Adrenal gland (tissue), 12 donors: ENCODE measurements around the gene RPL26. TPM values are rescaled to one million over a fixed set of nuclear protein-coding genes. Genes with fewer than 3 reads are reported as not detected.
"Not testable (repeated sequence)": the region's sequence is repeated elsewhere in the genome, so short reads cannot be mapped to it uniquely, and the experiment has no call there.

Source experiments
- DNase-seq, 7 donors: peaks; one replicate each; pipeline ENCODE4 v3.0.0-alpha.2; 2019 to 2020
- H3K27ac ChIP-seq, 5 donors: fragments of 200-600 bp; sonication (generic) in 4 of 5; 1 replicate in 3 of 5; 2 replicates in 2 of 5; pipeline versions ENCODE4 v1.5.1 to v1.8.0; 2016 to 2020; ENCODE audit warnings: mild to moderate bottlenecking in 1 of 5
- H3K27me3 ChIP-seq: fragments of 200-600 bp; 2 replicates; pipeline ENCODE4 v1.8.0; 2021
- H3K36me3 ChIP-seq, 2 donors: fragments of 200-600 bp; replicated peaks in 1 of 2; 1 replicate in 1 of 2; 2 replicates in 1 of 2; pipeline versions ENCODE4 v1.5.1 to v1.8.0; 2018 to 2022
- H3K4me1 ChIP-seq, 2 donors: fragments of 200-600 bp; replicated peaks in 1 of 2; 1 replicate in 1 of 2; 2 replicates in 1 of 2; pipeline versions ENCODE4 v1.5.1 to v1.8.0; 2018 to 2021
- H3K4me3 ChIP-seq, 4 donors: fragments of 200-600 bp; sonication (generic) in 3 of 4; one replicate each; pipeline ENCODE4 v1.5.1; 2016 to 2018
- H3K9me3 ChIP-seq, 3 donors: fragments of 200-600 bp; sonication (generic) in 1 of 3; replicated peaks in 1 of 3; 1 replicate in 2 of 3; 2 replicates in 1 of 3; pipeline versions ENCODE4 v1.5.1 to v1.8.0; 2016 to 2021
- POLR2A ChIP-seq, 2 donors: fragments of 450-650 bp; IDR thresholded peaks; one replicate each; pipeline ENCODE4 v1.6.1; 2017; ENCODE audit warnings: antibody characterized with exemption in 2 of 2, mild to moderate bottlenecking in 2 of 2, moderate library complexity in 1 of 2
- WGBS, 4 donors: extraction: QIAGEN DNeasy Blood & Tissue Kit in 2 of 4; methylation state at CpG; one replicate each; pipeline versions ENCODE4 v1.1.5 to v1.1.7; 2013 to 2017; 5-methylcytosine and 5-hydroxymethylcytosine counted together
- intact Hi-C, 2 donors: fragments of 100-400 bp; cut with DNase I; formaldehyde crosslinking; loops; one replicate each; pipeline versions ENCODE4 v1.14.1 to v1.15.0; 2022 to 2023
- polyA plus RNA-seq, 3 donors: library from polyadenylated mRNA; stranded (reverse); fragments of 200-250 nt in 2 of 3; fragments of 350-450 nt in 1 of 3; fragmentation: Illumina TruSeq in 1 of 3; extraction: RNeasy Lipid Tissue Mini Kit (QIAGEN cat#74804) in 1 of 3; gene quantifications; one replicate each; pipeline ENCODE4 v1.2.3, GENCODE V29; 2013 to 2014
- total RNA-seq, 9 donors: library from RNA; depleted of rRNA in 4 of 9; stranded (reverse); fragments of >200 nt in 4 of 9; fragments of 120-200 nt in 1 of 9; fragmentation: NEBNext Ultra II Directional in 1 of 9; extraction: Animal tissue kit (Norgen Biotek cat#: 25700) in 1 of 9; gene quantifications; one replicate each; pipeline versions ENCODE4 v1.1.0 to v1.2.4, GENCODE V29; 2013 to 2023
- TF ChIP-seq, protein P1 (sequence below), 6 experiments: fragments of 450-650 bp in 4 of 6; fragments of 200-600 bp in 2 of 6; sonication (generic) in 1 of 6; IDR thresholded peaks; 1 replicate in 5 of 6; 2 replicates in 1 of 6; pipeline versions ENCODE4 v1.5.1 to v1.8.0; 2016 to 2021; ENCODE audit warnings: antibody characterized with exemption in 6 of 6, mild to moderate bottlenecking in 2 of 6, moderate library complexity in 1 of 6
- donor health status: healthy with polysubstance abuse.
- donor health status: Bipolar disorder and iron deficiency.
- donor health status: DM: yes; HTN: yes; CAD: no.
- donor health status: DM: no; HTN: no; CAD: no.
- donor health status: DM: no; HTN: no; CAD: no.
- donor health status: DM: yes; HTN: yes; CAD: no.

Gene RPL26
- total and polyA plus RNA-seq, 12 donors: 1,250 to 3,973 (median 1,971) TPM

DNA sequence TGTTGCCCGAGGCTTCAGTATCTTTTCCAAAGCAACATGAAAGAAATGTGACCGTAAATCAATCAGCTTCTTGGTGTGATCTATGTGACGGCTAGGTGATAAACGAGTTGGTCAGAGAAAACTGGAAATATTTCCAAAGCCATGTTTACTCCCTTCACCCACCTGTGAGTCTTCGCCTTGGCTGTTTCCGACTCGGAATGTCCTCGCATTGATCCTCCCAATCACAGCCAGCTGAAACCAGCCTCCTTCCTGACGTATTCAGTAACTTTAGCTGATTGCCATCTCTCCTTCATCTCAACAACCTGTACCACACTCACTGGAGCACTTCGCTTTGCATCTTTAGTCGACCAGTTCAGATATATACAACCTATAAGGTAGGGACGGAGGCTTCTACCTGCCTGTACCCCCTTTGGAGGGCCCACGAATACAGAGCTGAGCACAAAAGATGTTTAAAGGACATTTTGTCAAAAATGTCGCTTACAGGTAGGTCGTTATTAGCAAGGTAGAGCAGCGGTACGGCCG is 7.2 kb downstream of the RPL26 start:
- intact Hi-C loops: no loop called here
- Histone ChIP-seq H3K27me3 (no peaks in the 10 kb centered on the region), H3K4me3 (peak overlapping the region; percentile 2 to 77 (median 46)), H3K36me3 (peaks cover 0 to 39% of the 10 kb centered on the region in 2 donors), H3K27ac (peak overlapping the region; percentile 60 to 94 (median 88)), H3K9me3 (no peaks in the 10 kb centered on the region), H3K4me1 (peaks cover 5 to 41% of the 10 kb centered on the region in 2 donors)
- TF ChIP-seq POLR2A (IDR thresholded peaks at IDR 0.05): peak in 1 of 2 donors; percentile 14
- TF ChIP-seq, protein P1, sequence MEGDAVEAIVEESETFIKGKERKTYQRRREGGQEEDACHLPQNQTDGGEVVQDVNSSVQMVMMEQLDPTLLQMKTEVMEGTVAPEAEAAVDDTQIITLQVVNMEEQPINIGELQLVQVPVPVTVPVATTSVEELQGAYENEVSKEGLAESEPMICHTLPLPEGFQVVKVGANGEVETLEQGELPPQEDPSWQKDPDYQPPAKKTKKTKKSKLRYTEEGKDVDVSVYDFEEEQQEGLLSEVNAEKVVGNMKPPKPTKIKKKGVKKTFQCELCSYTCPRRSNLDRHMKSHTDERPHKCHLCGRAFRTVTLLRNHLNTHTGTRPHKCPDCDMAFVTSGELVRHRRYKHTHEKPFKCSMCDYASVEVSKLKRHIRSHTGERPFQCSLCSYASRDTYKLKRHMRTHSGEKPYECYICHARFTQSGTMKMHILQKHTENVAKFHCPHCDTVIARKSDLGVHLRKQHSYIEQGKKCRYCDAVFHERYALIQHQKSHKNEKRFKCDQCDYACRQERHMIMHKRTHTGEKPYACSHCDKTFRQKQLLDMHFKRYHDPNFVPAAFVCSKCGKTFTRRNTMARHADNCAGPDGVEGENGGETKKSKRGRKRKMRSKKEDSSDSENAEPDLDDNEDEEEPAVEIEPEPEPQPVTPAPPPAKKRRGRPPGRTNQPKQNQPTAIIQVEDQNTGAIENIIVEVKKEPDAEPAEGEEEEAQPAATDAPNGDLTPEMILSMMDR (IDR thresholded peaks at IDR 0.05): no peak
- 12 to 21% (median 16%) methylated on average over 18 of the region's 18 CpGs for WGBS, 4 donors
- peak in 6 of 7 donors; percentile 47 to 73 (median 64) for DNase-seq

DNA sequence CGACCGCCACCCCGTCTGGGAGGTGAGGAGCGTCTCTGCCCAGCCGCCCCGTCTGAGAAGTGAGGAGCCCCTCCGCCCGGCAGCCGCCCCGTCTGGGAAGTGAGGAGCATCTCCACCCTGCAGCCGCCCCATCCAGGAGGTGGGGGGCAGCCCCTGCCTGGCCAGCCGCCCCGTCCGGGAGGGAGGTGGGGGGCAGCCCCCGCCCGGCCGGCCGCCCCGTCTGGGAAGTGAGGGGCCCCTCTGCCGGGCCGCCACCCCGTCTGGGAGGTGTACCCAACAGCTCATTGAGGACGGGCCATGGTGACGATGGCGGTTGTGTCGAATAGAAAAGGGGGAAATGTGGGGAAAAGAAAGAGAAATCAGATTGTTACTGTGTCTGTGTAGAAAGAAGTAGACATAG is 9.1 kb downstream of the RPL26 start:
- 94 to 98% (median 95%) methylated on average over 10 to 26 of the region's 26 CpGs for WGBS, 4 donors
- H3K4me1 ChIP-seq: peaks cover 5 to 22% of the 10 kb centered on the region in 2 donors

DNA sequence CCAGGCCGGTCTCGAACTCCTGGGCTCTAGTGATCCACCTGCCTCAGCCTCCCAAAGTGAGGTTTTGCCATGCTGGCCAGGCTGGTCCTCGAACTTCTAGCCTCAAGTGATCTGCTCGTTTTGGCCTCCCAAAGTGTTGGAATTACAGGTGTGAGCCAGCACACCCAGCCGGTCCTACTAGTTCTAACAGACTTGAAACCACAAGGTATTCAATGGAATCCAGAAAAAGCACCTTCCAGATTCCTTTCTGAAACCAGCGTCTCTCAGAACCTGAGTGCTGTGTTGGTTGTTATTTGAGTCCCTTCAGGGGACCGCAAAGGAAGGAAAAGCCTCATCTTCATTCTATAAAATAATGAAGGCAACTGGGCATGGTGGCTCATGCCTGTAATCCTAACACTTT is 10.6 kb downstream of the RPL26 start:
- Histone ChIP-seq H3K27ac (no peak overlapping the region), H3K36me3 (peaks cover 0 to 18% of the 10 kb centered on the region in 2 donors), H3K9me3 (no peaks in the 10 kb centered on the region), H3K27me3 (no peaks in the 10 kb centered on the region), H3K4me3 (no peak overlapping the region), H3K4me1 (peaks cover 5 to 19% of the 10 kb centered on the region in 2 donors)
- no peak for TF ChIP-seq POLR2A (IDR thresholded peaks at IDR 0.05)
- TF ChIP-seq, protein P1 (IDR thresholded peaks at IDR 0.05): no peak
- 91 to 95% (median 92%) methylated on average over 7 of the region's 7 CpGs for WGBS, 4 donors
- DNase-seq: no peak
- intact Hi-C loops: no loop called here

More for the DNA sequence above, 9.1 kb downstream of the RPL26 start:
- intact Hi-C loops, H3K4me3 ChIP-seq, DNase-seq, H3K27ac ChIP-seq, H3K9me3 ChIP-seq, H3K27me3 ChIP-seq: not testable (repeated sequence)
- peaks cover 0 to 32% of the 10 kb centered on the region in 2 donors for H3K36me3 ChIP-seq

DNA sequence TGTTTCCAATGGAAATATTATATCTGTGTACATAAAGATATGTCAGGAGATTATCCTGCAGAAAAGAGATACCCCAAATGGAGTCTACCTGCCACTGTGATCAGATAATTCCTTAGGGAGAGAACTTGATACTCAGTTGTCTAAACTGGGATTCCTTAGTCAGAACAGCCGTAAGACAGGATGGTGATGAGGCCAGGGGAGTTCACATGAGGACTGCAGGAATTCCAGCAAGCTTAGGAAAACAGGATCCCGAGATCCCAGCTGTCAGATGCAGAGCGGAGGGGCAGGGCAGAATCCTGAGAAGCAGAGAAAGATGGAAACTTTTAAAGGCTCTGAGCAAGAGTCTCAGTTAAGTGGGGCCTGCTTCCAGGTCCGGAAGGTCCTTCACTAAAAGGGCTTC is 11.2 kb downstream of the RPL26 start:
- 75 to 89% (median 81%) methylated on average over 4 of the region's 4 CpGs for WGBS, 4 donors
- peaks cover 2 to 16% of the 10 kb centered on the region in 2 donors for H3K4me1 ChIP-seq
- DNase-seq: no peak
- intact Hi-C loops: no loop called here
- H3K4me3 ChIP-seq: no peak overlapping the region
- TF ChIP-seq, protein P1 (IDR thresholded peaks at IDR 0.05): no peak
- no peak for TF ChIP-seq POLR2A (IDR thresholded peaks at IDR 0.05)
- H3K27ac ChIP-seq: no peak overlapping the region
- no peaks in the 10 kb centered on the region for H3K27me3 ChIP-seq
- no peaks in the 10 kb centered on the region for H3K9me3 ChIP-seq
- H3K36me3 ChIP-seq: peaks cover 0 to 13% of the 10 kb centered on the region in 2 donors

DNA sequence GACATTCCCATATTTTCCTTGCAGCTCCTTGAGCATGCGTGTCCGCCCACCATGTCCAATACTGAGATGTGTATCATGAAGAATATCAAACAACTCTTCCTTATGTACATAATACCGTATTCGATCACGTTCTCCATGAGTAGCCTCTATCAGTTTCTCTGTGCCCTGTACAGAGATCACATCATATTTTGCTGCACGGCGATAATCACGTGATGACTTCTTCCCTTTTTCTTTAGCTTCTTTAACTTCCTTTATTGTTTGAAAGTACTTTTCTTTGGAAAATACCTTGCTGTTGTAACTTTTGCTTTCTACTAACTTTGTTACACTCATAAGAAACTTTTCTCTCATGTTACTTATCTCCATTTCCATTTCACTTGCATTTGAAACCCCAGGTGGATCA is 13.0 kb downstream of the RPL26 start:
- Histone ChIP-seq H3K4me3 (no peak overlapping the region), H3K4me1 (peaks cover 5 to 6% of the 10 kb centered on the region in 2 donors), H3K9me3 (no peaks in the 10 kb centered on the region), H3K36me3 (peaks cover 0 to 13% of the 10 kb centered on the region in 2 donors), H3K27me3 (no peaks in the 10 kb centered on the region), H3K27ac (no peak overlapping the region)
- intact Hi-C loops: no loop called here
- TF ChIP-seq, protein P1 (IDR thresholded peaks at IDR 0.05): no peak
- TF ChIP-seq POLR2A (IDR thresholded peaks at IDR 0.05): no peak
- no peak for DNase-seq
- WGBS, 4 donors: 76 to 88% (median 85%) methylated on average over 8 of the region's 8 CpGs
